ENCODE results near the gene MAP10. TPM values are rescaled to one million over a fixed set of nuclear protein-coding genes. Genes with fewer than 3 reads are reported as not detected.

Gene MAP10
- total RNA-seq, 1 donor from 2014 or later, result 4.9 TPM

Other genes with a start within 250 kb of the MAP10 start
- gene SIPA1L2, start 175.3 kb upstream of the MAP10 start, total RNA-seq (ENCODE audit: unreplicated experiment), result 153 TPM
- gene NTPCR, start 145.2 kb downstream of the MAP10 start, total RNA-seq (ENCODE audit: unreplicated experiment), result 57.1 TPM